NCI-H1436 (cell line): ENCODE results near the gene THEM4.
"Not testable (repeated sequence)": the region's sequence is repeated elsewhere in the genome, so short reads cannot be mapped to it uniquely, and the experiment has no call there.

Source experiments
- DNase-seq: peaks from one replicate; lab custom pipeline; 2025; lab: John Stamatoyannopoulos, UW

THEM4 gene

GRCh38 chr1:151934048-151934493 lies 24.8 kb upstream of the THEM4 start:
- peak; percentile 62 for DNase-seq

GRCh38 chr1:151924691-151925587 lies 15.6 kb upstream of the THEM4 start:
- no peak for DNase-seq

- DNase-seq = no peak
These were observed 14.1 kb upstream of the THEM4 start for GRCh38 chr1:151923422-151923821.

- DNase-seq = no peak
These were observed 10.8 kb upstream of the THEM4 start for GRCh38 chr1:151920149-151920548.

GRCh38 chr1:151918819-151919610 lies 9.7 kb upstream of the THEM4 start:
- DNase-seq = no peak

- no peak for DNase-seq
These were observed 8.8 kb upstream of the THEM4 start for GRCh38 chr1:151918156-151918555.

GRCh38 chr1:151916726-151917370 lies 7.5 kb upstream of the THEM4 start:
- no peak for DNase-seq

GRCh38 chr1:151915061-151915686 lies 5.9 kb upstream of the THEM4 start:
- no peak for DNase-seq

GRCh38 chr1:151914076-151914475 lies 4.8 kb upstream of the THEM4 start:
- DNase-seq = no peak

- DNase-seq = no peak
These were observed 3.7 kb upstream of the THEM4 start for GRCh38 chr1:151912973-151913372.

- no peak for DNase-seq
These were observed 1.1 kb downstream of the THEM4 start for GRCh38 chr1:151908228-151908691.

GRCh38 chr1:151907363-151908139 lies 1.8 kb downstream of the THEM4 start:
- peak; percentile 0 for DNase-seq

- not testable (repeated sequence) for DNase-seq
These were observed 3.0 kb downstream of the THEM4 start for GRCh38 chr1:151906324-151906645.

- DNase-seq = not testable (repeated sequence)
These were observed 3.6 kb downstream of the THEM4 start for GRCh38 chr1:151905443-151906323.

- no peak for DNase-seq
These were observed 4.3 kb downstream of the THEM4 start for GRCh38 chr1:151905070-151905442.

GRCh38 chr1:151902858-151903257 lies 6.5 kb downstream of the THEM4 start:
- no peak for DNase-seq

- DNase-seq = not testable (repeated sequence)
These were observed 8.5 kb downstream of the THEM4 start for GRCh38 chr1:151900804-151901203.

GRCh38 chr1:151898519-151898991 lies 10.8 kb downstream of the THEM4 start:
- no peak for DNase-seq

GRCh38 chr1:151897991-151898431 lies 11.3 kb downstream of the THEM4 start:
- no peak for DNase-seq
